Measurements from ENCODE around the gene FBXO24. TPM values are rescaled to one million over a fixed set of nuclear protein-coding genes. Genes with fewer than 3 reads are reported as not detected.

The FBXO24 gene
- total and polyA plus RNA-seq, 9 of the 15 experiments (the other 6 are each of a cell fraction or from before 2014, with no cell fraction given): 0.17 to 0.95 (median 0.50) TPM

DNA sequence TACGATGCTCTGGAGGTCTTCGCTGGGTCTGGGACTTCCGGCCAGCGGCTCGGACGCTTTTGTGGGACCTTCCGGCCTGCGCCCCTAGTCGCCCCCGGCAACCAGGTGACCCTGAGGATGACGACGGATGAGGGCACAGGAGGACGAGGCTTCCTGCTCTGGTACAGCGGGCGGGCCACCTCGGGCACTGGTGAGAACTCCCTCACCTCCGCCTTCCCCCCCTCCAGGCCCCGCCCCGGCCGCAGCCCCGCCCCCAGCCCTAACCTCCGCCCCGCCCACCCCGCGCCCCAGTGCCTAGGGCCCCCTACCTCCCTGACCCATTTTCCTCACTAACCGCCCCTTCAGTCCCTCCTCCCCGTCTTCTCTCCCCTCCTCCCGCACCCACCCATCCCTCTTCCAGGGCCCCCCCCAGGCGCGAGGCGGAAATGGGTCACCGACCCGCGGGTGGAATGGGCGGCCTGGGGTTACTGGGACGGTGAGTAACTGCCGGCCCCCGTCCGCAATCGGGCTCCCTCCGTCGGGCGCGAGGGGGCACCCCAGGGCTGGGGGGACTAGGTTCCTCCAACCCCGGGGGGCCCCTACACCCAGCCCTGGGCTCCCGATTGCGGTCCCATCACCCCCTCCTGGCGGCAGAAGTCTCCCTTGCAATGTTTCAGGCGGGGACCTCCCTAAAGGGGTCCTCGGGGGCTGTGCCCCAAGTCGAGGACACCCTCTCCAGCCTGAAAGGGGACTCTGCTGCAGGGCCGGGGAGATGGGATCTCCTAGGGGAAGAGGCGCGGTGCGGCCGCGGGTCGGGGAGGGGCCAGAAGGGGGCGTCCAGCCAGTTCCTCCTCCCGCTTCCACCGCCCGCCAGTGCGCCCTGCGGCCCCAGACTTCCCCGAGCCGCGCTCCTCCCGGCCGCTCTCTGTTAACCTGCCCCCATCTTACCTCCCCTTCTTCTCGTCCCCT, 18.2 kb downstream of the FBXO24 start (continued):
- TF ChIP-seq HMG20A (CRISPR knock-in tag; conservative IDR thresholded peaks at IDR 0.05): no peak
- no peak for TF ChIP-seq BMI1 (IDR thresholded peaks at IDR 0.05; ENCODE audit: low read length)
- TF ChIP-seq TOE1 (IDR thresholded peaks at IDR 0.05; ENCODE audit: borderline replicate concordance): peak; percentile 79
- no peak for TF ChIP-seq TOE1 (CRISPR knock-in tag; IDR thresholded peaks at IDR 0.05; ENCODE audit: borderline replicate concordance, low read depth)
- TF ChIP-seq NR3C1 (CRISPR knock-in tag; IDR thresholded peaks at IDR 0.05): no peak
- TF ChIP-seq RBM25 (IDR thresholded peaks at IDR 0.05; ENCODE audit: low read depth, low read length, severe bottlenecking): no peak
- no peak for TF ChIP-seq ZNF347 (CRISPR knock-in tag; IDR thresholded peaks at IDR 0.05; ENCODE audit: low read depth)
- TF ChIP-seq NFIC (IDR thresholded peaks at IDR 0.05): peak; percentile 28; the same call in 1 of the 2 replicates
- no peak for TF ChIP-seq SLC30A9 (CRISPR knock-in tag; IDR thresholded peaks at IDR 0.05)
- TF ChIP-seq PHB2 (IDR thresholded peaks at IDR 0.05; ENCODE audit: low read depth): no peak
- peak; percentile 73; the same call in 1 of the 2 replicates for TF ChIP-seq SPI1 (IDR thresholded peaks at IDR 0.05; ENCODE audit: borderline replicate concordance, low read depth, low read length)
- peak in 1 of 2 experiments; percentile 69; a peak in 2 of 4 replicates for TF ChIP-seq ARNT (IDR thresholded peaks at IDR 0.05)
- TF ChIP-seq ZNF253 (CRISPR knock-in tag; conservative IDR thresholded peaks at IDR 0.05): no peak
- no peak for TF ChIP-seq DNMT1 (IDR thresholded peaks at IDR 0.05)
- no peak for TF ChIP-seq CHD4 (IDR thresholded peaks at IDR 0.05; ENCODE audit: insufficient read depth, insufficient replicate concordance, low read depth, low read length, poor library complexity, severe bottlenecking)
- TF ChIP-seq MAZ (CRISPR knock-in tag; conservative IDR thresholded peaks at IDR 0.05 in 1 of 2, IDR thresholded peaks at IDR 0.05 in 1 of 2): peak; percentile 94 to 95
- TF ChIP-seq, protein P1, sequence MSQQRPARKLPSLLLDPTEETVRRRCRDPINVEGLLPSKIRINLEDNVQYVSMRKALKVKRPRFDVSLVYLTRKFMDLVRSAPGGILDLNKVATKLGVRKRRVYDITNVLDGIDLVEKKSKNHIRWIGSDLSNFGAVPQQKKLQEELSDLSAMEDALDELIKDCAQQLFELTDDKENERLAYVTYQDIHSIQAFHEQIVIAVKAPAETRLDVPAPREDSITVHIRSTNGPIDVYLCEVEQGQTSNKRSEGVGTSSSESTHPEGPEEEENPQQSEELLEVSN (IDR thresholded peaks at IDR 0.05; ENCODE audit: borderline replicate concordance in 1 of 2, extremely low read depth in 1 of 2, insufficient read depth in 1 of 2, insufficient read length in 1 of 2, low read depth in 1 of 2, low read length in 1 of 2, poor library complexity in 1 of 2, severe bottlenecking in 1 of 2): peak; percentile 65 to 84
- TF ChIP-seq, protein P2, sequence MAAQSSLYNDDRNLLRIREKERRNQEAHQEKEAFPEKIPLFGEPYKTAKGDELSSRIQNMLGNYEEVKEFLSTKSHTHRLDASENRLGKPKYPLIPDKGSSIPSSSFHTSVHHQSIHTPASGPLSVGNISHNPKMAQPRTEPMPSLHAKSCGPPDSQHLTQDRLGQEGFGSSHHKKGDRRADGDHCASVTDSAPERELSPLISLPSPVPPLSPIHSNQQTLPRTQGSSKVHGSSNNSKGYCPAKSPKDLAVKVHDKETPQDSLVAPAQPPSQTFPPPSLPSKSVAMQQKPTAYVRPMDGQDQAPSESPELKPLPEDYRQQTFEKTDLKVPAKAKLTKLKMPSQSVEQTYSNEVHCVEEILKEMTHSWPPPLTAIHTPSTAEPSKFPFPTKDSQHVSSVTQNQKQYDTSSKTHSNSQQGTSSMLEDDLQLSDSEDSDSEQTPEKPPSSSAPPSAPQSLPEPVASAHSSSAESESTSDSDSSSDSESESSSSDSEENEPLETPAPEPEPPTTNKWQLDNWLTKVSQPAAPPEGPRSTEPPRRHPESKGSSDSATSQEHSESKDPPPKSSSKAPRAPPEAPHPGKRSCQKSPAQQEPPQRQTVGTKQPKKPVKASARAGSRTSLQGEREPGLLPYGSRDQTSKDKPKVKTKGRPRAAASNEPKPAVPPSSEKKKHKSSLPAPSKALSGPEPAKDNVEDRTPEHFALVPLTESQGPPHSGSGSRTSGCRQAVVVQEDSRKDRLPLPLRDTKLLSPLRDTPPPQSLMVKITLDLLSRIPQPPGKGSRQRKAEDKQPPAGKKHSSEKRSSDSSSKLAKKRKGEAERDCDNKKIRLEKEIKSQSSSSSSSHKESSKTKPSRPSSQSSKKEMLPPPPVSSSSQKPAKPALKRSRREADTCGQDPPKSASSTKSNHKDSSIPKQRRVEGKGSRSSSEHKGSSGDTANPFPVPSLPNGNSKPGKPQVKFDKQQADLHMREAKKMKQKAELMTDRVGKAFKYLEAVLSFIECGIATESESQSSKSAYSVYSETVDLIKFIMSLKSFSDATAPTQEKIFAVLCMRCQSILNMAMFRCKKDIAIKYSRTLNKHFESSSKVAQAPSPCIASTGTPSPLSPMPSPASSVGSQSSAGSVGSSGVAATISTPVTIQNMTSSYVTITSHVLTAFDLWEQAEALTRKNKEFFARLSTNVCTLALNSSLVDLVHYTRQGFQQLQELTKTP (IDR thresholded peaks at IDR 0.05; ENCODE audit: low read depth in 1 of 2, partially characterized antibody in 2 of 2): peak in 1 of 2 experiments; percentile 56
- TF ChIP-seq TSC22D4 (tag; IDR thresholded peaks at IDR 0.05): no peak
- TF ChIP-seq NUFIP1 (IDR thresholded peaks at IDR 0.05; ENCODE audit: partially characterized antibody): no peak
- no peak for TF ChIP-seq ZC3H11A (IDR thresholded peaks at IDR 0.05; ENCODE audit: low read depth, low read length)
- TF ChIP-seq ZNF695 (CRISPR knock-in tag; IDR thresholded peaks at IDR 0.05): no peak
- TF ChIP-seq MAFF (IDR thresholded peaks at IDR 0.05; ENCODE audit: low read length): no peak
- TF ChIP-seq ZNF668 (CRISPR knock-in tag; IDR thresholded peaks at IDR 0.05): no peak
